ENCODE results near the gene FKBP9.
"Not testable (repeated sequence)": the region's sequence is repeated elsewhere in the genome, so short reads cannot be mapped to it uniquely, and the experiment has no call there.

DNA sequence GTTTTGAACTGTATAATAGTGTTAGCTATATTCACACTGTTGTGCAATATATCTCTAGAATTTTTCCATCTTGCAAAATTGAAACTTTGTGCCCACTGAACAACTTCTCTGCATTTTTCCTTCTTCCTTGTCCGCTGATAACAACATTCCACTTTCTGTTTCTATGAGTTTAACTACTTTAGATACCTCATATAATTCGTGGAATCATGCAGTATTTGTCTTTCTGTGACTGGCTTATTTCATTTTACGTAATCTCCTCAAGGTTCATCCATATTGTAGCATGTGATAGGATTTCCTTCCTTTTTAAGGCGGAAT is 10.0 kb downstream of the FKBP9 start:
- TF ChIP-seq, protein P1, sequence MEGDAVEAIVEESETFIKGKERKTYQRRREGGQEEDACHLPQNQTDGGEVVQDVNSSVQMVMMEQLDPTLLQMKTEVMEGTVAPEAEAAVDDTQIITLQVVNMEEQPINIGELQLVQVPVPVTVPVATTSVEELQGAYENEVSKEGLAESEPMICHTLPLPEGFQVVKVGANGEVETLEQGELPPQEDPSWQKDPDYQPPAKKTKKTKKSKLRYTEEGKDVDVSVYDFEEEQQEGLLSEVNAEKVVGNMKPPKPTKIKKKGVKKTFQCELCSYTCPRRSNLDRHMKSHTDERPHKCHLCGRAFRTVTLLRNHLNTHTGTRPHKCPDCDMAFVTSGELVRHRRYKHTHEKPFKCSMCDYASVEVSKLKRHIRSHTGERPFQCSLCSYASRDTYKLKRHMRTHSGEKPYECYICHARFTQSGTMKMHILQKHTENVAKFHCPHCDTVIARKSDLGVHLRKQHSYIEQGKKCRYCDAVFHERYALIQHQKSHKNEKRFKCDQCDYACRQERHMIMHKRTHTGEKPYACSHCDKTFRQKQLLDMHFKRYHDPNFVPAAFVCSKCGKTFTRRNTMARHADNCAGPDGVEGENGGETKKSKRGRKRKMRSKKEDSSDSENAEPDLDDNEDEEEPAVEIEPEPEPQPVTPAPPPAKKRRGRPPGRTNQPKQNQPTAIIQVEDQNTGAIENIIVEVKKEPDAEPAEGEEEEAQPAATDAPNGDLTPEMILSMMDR (optimal IDR thresholded peaks at IDR 0.05 in 1 of 3, IDR thresholded peaks at IDR 0.05 in 1 of 3, conservative IDR thresholded peaks at IDR 0.05 in 1 of 3; ENCODE audit: extremely low read depth in 1 of 3, insufficient read depth in 2 of 3, low read length in 3 of 3): not testable (repeated sequence)
- not testable (repeated sequence) for TF ChIP-seq EZH2 (IDR thresholded peaks at IDR 0.05; ENCODE audit: low read length)

All from keratinocyte (primary cell).